PC-3 (cell line): ENCODE data around the gene SMIM1. TPM values are rescaled to one million over a fixed set of nuclear protein-coding genes. Genes with fewer than 3 reads are reported as not detected.

Source experiments
- ATAC-seq: fragments of 200-7000 bp; cut with Tn5 transposase; 2 replicates; pipeline ENCODE4 v1.9.1; 2020; ENCODE audit warnings: mild to moderate bottlenecking, moderate library complexity
- BruUV-seq: library from RNA; stranded (reverse); fragments of 400-500 nt; replicated peaks from 2 replicates; lab custom pipeline; 2021; lab: Mats Ljungman, UMichigan
- CTCF ChIA-PET: fragments of 300-600 bp; sonication (Branson Sonifier 250); formaldehyde crosslinking; loops from one replicate; lab custom pipeline; 2022; ENCODE audit warnings: antibody characterized with exemption; lab: Charles Lee
- POLR2A ChIA-PET: fragments of 300-600 bp; sonication (Branson Sonifier 250); formaldehyde crosslinking; loops from one replicate; lab custom pipeline; 2022; ENCODE audit warnings: antibody characterized with exemption; ENCODE audit not compliant: unreplicated experiment; lab: Charles Lee
- DNase-seq: peaks from one replicate; pipeline ENCODE4 v3.0.0-alpha.2; 2015
- H2AFZ ChIP-seq: fragments of 300-600 bp; sonication (generic); 2 replicates; pipeline ENCODE4 v1.6.0; 2016; ENCODE audit warnings: antibody characterized with exemption, low read length
- H3F3A ChIP-seq: fragments of 300-600 bp; sonication (generic); one replicate; pipeline ENCODE4 v1.6.0; 2017; ENCODE audit warnings: antibody characterized with exemption, low read length, control low read depth, mild to moderate bottlenecking; ENCODE audit not compliant: unreplicated experiment
- H3K27ac ChIP-seq: fragments of 300-600 bp; sonication (generic); 2 replicates; pipeline ENCODE4 v1.5.1; 2016; ENCODE audit warnings: mild to moderate bottlenecking, low read length
- H3K27me3 ChIP-seq: fragments of 300-600 bp; sonication (generic); 2 replicates; pipeline ENCODE4 v1.6.1; 2016; ENCODE audit warnings: low read length, mixed read lengths
- H3K36me3 ChIP-seq: fragments of 300-600 bp; sonication (generic); 2 replicates; pipeline ENCODE4 v1.6.1; 2016; ENCODE audit warnings: low read depth, mixed run types, low read length, mixed read lengths
- H3K4me1 ChIP-seq: fragments of 300-600 bp; sonication (generic); 2 replicates; pipeline ENCODE4 v1.5.1; 2016; ENCODE audit warnings: low read length; ENCODE audit not compliant: insufficient read depth
- H3K4me2 ChIP-seq: fragments of 300-600 bp; sonication (generic); 2 replicates; pipeline ENCODE4 v1.6.0; 2016; ENCODE audit warnings: low read length
- H3K4me3 ChIP-seq: fragments of 300-600 bp; sonication (generic); 2 replicates; pipeline ENCODE4 v1.5.1; 2016; ENCODE audit warnings: mild to moderate bottlenecking, low read length, mixed read lengths
- H3K79me2 ChIP-seq: fragments of 300-600 bp; sonication (generic); 2 replicates; pipeline ENCODE4 v1.6.1; 2017; ENCODE audit warnings: low read length, mixed read lengths
- H3K9ac ChIP-seq: fragments of 300-600 bp; sonication (generic); 2 replicates; pipeline ENCODE4 v1.6.0; 2016; ENCODE audit warnings: mild to moderate bottlenecking, low read length
- H3K9me2 ChIP-seq: fragments of 300-600 bp; sonication (generic); replicated peaks from 2 replicates; pipeline ENCODE4 v1.6.1; 2016; ENCODE audit warnings: mixed run types, low read length, mixed read lengths
- H3K9me3 ChIP-seq: fragments of 300-600 bp; sonication (generic); 2 replicates; pipeline ENCODE4 v1.6.1; 2016; ENCODE audit warnings: low read length, mixed read lengths
- H4K20me1 ChIP-seq: fragments of 300-600 bp; sonication (generic); 2 replicates; pipeline ENCODE4 v1.6.1; 2016; ENCODE audit warnings: low read length, mixed read lengths
- CTCF ChIP-seq: fragments of 300-600 bp; sonication (generic); conservative IDR thresholded peaks from 2 replicates; pipeline ENCODE4 v1.5.1; 2017; ENCODE audit warnings: antibody characterized with exemption, low read depth, mild to moderate bottlenecking, low read length
- EZH2 ChIP-seq: fragments of 300-600 bp; sonication (generic); IDR thresholded peaks from one replicate; pipeline ENCODE4 v1.6.1; 2017; ENCODE audit warnings: antibody characterized with exemption, mild to moderate bottlenecking, low read length; ENCODE audit not compliant: unreplicated experiment
- EZH2phosphoT487 ChIP-seq: fragments of 300-600 bp; sonication (generic); IDR thresholded peaks from 2 replicates; pipeline ENCODE4 v1.6.1; 2018; ENCODE audit warnings: mild to moderate bottlenecking, antibody characterized with exemption, low read length, borderline replicate concordance
- intact Hi-C: fragments of 100-400 bp; cut with micrococcal nuclease; formaldehyde crosslinking; loops from 2 replicates; pipeline ENCODE4 v1.9.0; 2023
- total RNA-seq: library from RNA; depleted of rRNA; stranded (reverse); fragments of >200 nt; gene quantifications from 2 replicates; pipeline ENCODE4 v1.2.3, GENCODE V29; 2014

SMIM1 gene
- total RNA-seq, 1 experiment from 2014 or later = 10.8 TPM

- no peaks in the 10 kb centered on the region for H3K9me3 ChIP-seq
- H3K9ac ChIP-seq = no peak overlapping the region
- H3K27ac ChIP-seq = no peak overlapping the region
- H2AFZ ChIP-seq = no peak overlapping the region
- no peak for TF ChIP-seq CTCF
- no peak for TF ChIP-seq EZH2
- TF ChIP-seq EZH2phosphoT487 = no peak
- BruUV-seq = no TSS peak
- ATAC-seq (no peak), DNase-seq (no peak)
- H3F3A ChIP-seq = no peaks in the 10 kb centered on the region
- no peaks in the 10 kb centered on the region for H3K79me2 ChIP-seq
- no peak overlapping the region for H3K4me3 ChIP-seq
- H3K9me2 ChIP-seq = no peaks in the 10 kb centered on the region
- peaks cover 29% of the 10 kb centered on the region for H3K36me3 ChIP-seq
- H3K4me1 ChIP-seq = no peaks in the 10 kb centered on the region
- intact Hi-C loops = no loop called here
- H3K4me2 ChIP-seq = no peak overlapping the region
- no peaks in the 10 kb centered on the region for H4K20me1 ChIP-seq
- ChIA-PET CTCF (interaction anchor here (0.5 kb wide), 1 partner anchor 24 kb away, joined by 3 read pairs; no protein-coding TSS in a partner anchor), POLR2A (no interaction called here)
- no peaks in the 10 kb centered on the region for H3K27me3 ChIP-seq
Measured at GRCh38 chr1:3821004-3821403, 48.5 kb downstream of the SMIM1 start.

DNA sequence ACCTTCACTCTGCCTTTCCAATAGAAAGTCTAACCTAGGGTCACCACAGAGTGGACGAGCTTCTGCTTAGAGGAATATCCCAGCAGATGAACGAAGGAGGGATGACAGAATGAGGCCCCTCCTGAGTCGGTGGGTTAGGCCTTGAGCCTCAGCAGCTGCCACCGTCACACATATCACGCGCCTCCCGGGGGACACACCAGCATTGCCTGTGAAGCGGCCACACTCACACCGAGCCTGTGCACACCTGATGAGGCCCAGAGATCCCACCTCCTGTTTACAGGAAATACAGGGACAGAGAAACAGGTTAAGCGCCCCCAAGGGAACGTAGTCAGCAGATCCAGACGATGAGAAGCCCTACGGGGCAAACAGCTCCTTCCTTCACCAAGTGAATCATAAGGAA is 48.9 kb downstream of the SMIM1 start:
- intact Hi-C loops = no loop called here
- H3K4me1 ChIP-seq = no peaks in the 10 kb centered on the region
- ChIA-PET POLR2A (no interaction called here), CTCF (no interaction called here)
- H4K20me1 ChIP-seq = no peaks in the 10 kb centered on the region
- no peaks in the 10 kb centered on the region for H3K9me2 ChIP-seq
- no peak overlapping the region for H3K9ac ChIP-seq
- DNase-seq (no peak), ATAC-seq (no peak)
- peaks cover 28% of the 10 kb centered on the region for H3K36me3 ChIP-seq
- BruUV-seq = no TSS peak
- no peaks in the 10 kb centered on the region for H3F3A ChIP-seq
- no peak overlapping the region for H2AFZ ChIP-seq
- no peaks in the 10 kb centered on the region for H3K9me3 ChIP-seq
- H3K4me2 ChIP-seq = no peak overlapping the region
- no peak overlapping the region for H3K27ac ChIP-seq
- H3K27me3 ChIP-seq = no peaks in the 10 kb centered on the region
- no peak overlapping the region for H3K4me3 ChIP-seq
- H3K79me2 ChIP-seq = no peaks in the 10 kb centered on the region
- TF ChIP-seq EZH2phosphoT487 = no peak
- TF ChIP-seq EZH2 = no peak
- no peak for TF ChIP-seq CTCF

- ChIA-PET CTCF (no interaction called here), POLR2A (no interaction called here)
- H3K4me1 ChIP-seq = no peaks in the 10 kb centered on the region
- no peak for DNase-seq
- intact Hi-C loops = no loop called here
- no TSS peak for BruUV-seq
- no peak overlapping the region for H2AFZ ChIP-seq
- peaks cover 32% of the 10 kb centered on the region for H3K36me3 ChIP-seq
- no peak for ATAC-seq
- no peak overlapping the region for H3K9ac ChIP-seq
- no peaks in the 10 kb centered on the region for H3K9me2 ChIP-seq
- no peak overlapping the region for H3K4me2 ChIP-seq
- TF ChIP-seq CTCF (no peak), EZH2 (no peak), EZH2phosphoT487 (no peak)
- no peaks in the 10 kb centered on the region for H3F3A ChIP-seq
- H3K27me3 ChIP-seq = no peaks in the 10 kb centered on the region
- H3K9me3 ChIP-seq = no peaks in the 10 kb centered on the region
- H3K4me3 ChIP-seq = no peak overlapping the region
- H4K20me1 ChIP-seq = no peaks in the 10 kb centered on the region
- H3K79me2 ChIP-seq = no peaks in the 10 kb centered on the region
- no peak overlapping the region for H3K27ac ChIP-seq
Measured at GRCh38 chr1:3821908-3822307, 49.4 kb downstream of the SMIM1 start.
